ENCODE results near the gene NDUFS4. TPM values are rescaled to one million over a fixed set of nuclear protein-coding genes. Genes with fewer than 3 reads are reported as not detected.

The NDUFS4 gene
- polyA plus RNA-seq, 1 of the 3 experiments (the other 2 are of a cell fraction) = 104 TPM

- Histone ChIP-seq H3F3A (replicated peaks; ENCODE audit: insufficient read depth) (peaks cover 3% of the 10 kb centered on the region), H3K4me3 (ENCODE audit: low read depth in 2 of 2, low read length in 1 of 2) (no peak overlapping the region), H3K9me3 (no peaks in the 10 kb centered on the region), H3K4me1 (ENCODE audit: control insufficient read depth in 1 of 2, insufficient read depth in 2 of 2, low read depth in 1 of 2, low read length in 1 of 2) (no peaks in the 10 kb centered on the region), H3K9ac (no peak overlapping the region), H4K20me1 (ENCODE audit: insufficient read depth) (no peaks in the 10 kb centered on the region), H3K79me2 (ENCODE audit: insufficient read depth) (no peaks in the 10 kb centered on the region; the same call in 1 of the 2 replicates), H3K9me2 (no peaks in the 10 kb centered on the region), H3K4me2 (no peak overlapping the region), H2AFZ (ENCODE audit: low read depth) (no peak overlapping the region), H3K27ac (ENCODE audit: low read depth in 2 of 2, low read length in 1 of 2) (no peak overlapping the region), H3K27me3 (ENCODE audit: insufficient read depth) (no peaks in the 10 kb centered on the region), H3K36me3 (replicated peaks in 1 of 2; ENCODE audit: control insufficient read depth in 1 of 2, insufficient read depth in 2 of 2, low read length in 1 of 2) (peaks cover 2 to 14% of the 10 kb centered on the region in 2 experiments)
- ChIA-PET CTCF (no interaction called here), POLR2A (no interaction called here)
- 93% methylated on average over 3 of the region's 3 CpGs for WGBS (ENCODE audit: low lambda C conversion rate)
- TF ChIP-seq GABPA (IDR thresholded peaks at IDR 0.05; ENCODE audit: low read depth) = no peak
- no peak for TF ChIP-seq FOXM1 (IDR thresholded peaks at IDR 0.05; ENCODE audit: low read depth)
- no peak for TF ChIP-seq REST (IDR thresholded peaks at IDR 0.05; ENCODE audit: low read depth, low read length)
- TF ChIP-seq TAF1 (IDR thresholded peaks at IDR 0.05; ENCODE audit: borderline replicate concordance, low read depth, low read length) = no peak
- TF ChIP-seq EZH2phosphoT487 (IDR thresholded peaks at IDR 0.05; ENCODE audit: borderline replicate concordance, low read depth) = no peak
- no peak for TF ChIP-seq SMC3 (IDR thresholded peaks at IDR 0.05; ENCODE audit: low read depth, low read length)
- TF ChIP-seq RFX5 (IDR thresholded peaks at IDR 0.05; ENCODE audit: low read length) = no peak
- TF ChIP-seq EP300 (IDR thresholded peaks at IDR 0.05; ENCODE audit: borderline replicate concordance in 1 of 2, low read depth in 1 of 2, low read length in 1 of 2) = no peak
- TF ChIP-seq MEF2A (IDR thresholded peaks at IDR 0.05; ENCODE audit: borderline replicate concordance, low read depth) = no peak
- TF ChIP-seq RAD21 (IDR thresholded peaks at IDR 0.05; ENCODE audit: low read length) = no peak
- no peak for TF ChIP-seq CTCF (IDR thresholded peaks at IDR 0.05)
- TF ChIP-seq RXRA (IDR thresholded peaks at IDR 0.05; ENCODE audit: borderline replicate concordance, low read depth) = no peak
- no peak for TF ChIP-seq NFIC (IDR thresholded peaks at IDR 0.05; ENCODE audit: borderline replicate concordance)
- TF ChIP-seq IRF3 (IDR thresholded peaks at IDR 0.05; ENCODE audit: low read depth, low read length) = no peak
- TF ChIP-seq GATA2 (CRISPR knock-in tag; IDR thresholded peaks at IDR 0.05) = no peak
- no peak for TF ChIP-seq USF1 (IDR thresholded peaks at IDR 0.05; ENCODE audit: borderline replicate concordance, low read depth)
- DNase-seq = no peak
These were observed 111.0 kb downstream of the NDUFS4 start for GRCh38 chr5:53671447-53671846.
